Measurements from ENCODE around the gene RASA2.

The RASA2 gene

GRCh38 chr3:141546081-141546480, 59.3 kb downstream of the RASA2 start:
- H3K79me2 ChIP-seq (ENCODE audit: insufficient read depth, low read depth) = no peaks in the 10 kb centered on the region
- H3K4me1 ChIP-seq (ENCODE audit: low read depth, poor library complexity, severe bottlenecking) = no peaks in the 10 kb centered on the region
- no peaks in the 10 kb centered on the region for H3K36me3 ChIP-seq (ENCODE audit: insufficient read depth)
- H3K4me2 ChIP-seq = no peak overlapping the region
- no peak overlapping the region for H3K9ac ChIP-seq
- H2AFZ ChIP-seq (ENCODE audit: low read depth) = no peak overlapping the region
- no peak overlapping the region for H3K4me3 ChIP-seq (IDR thresholded peaks at IDR 0.05; ENCODE audit: insufficient read depth, low read depth, low read length)
- H3K27ac ChIP-seq = no peak overlapping the region
- no peaks in the 10 kb centered on the region for H3K27me3 ChIP-seq (ENCODE audit: insufficient read depth, low read depth)
- TF ChIP-seq CTCF (conservative IDR thresholded peaks at IDR 0.05; ENCODE audit: low read depth, low read length) = no peak
- H4K20me1 ChIP-seq (ENCODE audit: insufficient read depth) = no peaks in the 10 kb centered on the region

- no peak overlapping the region for H3K4me3 ChIP-seq (IDR thresholded peaks at IDR 0.05; ENCODE audit: insufficient read depth, low read depth, low read length)
- no peaks in the 10 kb centered on the region for H3K36me3 ChIP-seq (ENCODE audit: insufficient read depth)
- H3K9ac ChIP-seq = no peak overlapping the region
- no peaks in the 10 kb centered on the region for H3K79me2 ChIP-seq (ENCODE audit: insufficient read depth, low read depth)
- no peaks in the 10 kb centered on the region for H4K20me1 ChIP-seq (ENCODE audit: insufficient read depth)
- no peak for TF ChIP-seq CTCF (conservative IDR thresholded peaks at IDR 0.05; ENCODE audit: low read depth, low read length)
- no peaks in the 10 kb centered on the region for H3K27me3 ChIP-seq (ENCODE audit: insufficient read depth, low read depth)
- H3K4me1 ChIP-seq (ENCODE audit: low read depth, poor library complexity, severe bottlenecking) = no peaks in the 10 kb centered on the region
- no peak overlapping the region for H2AFZ ChIP-seq (ENCODE audit: low read depth)
- H3K4me2 ChIP-seq = no peak overlapping the region
- no peak overlapping the region for H3K27ac ChIP-seq
Observed at GRCh38 chr3:141546586-141546985, 59.8 kb downstream of the RASA2 start.

- Histone ChIP-seq H2AFZ (ENCODE audit: low read depth) (no peak overlapping the region), H3K9ac (no peak overlapping the region), H3K79me2 (ENCODE audit: insufficient read depth, low read depth) (no peaks in the 10 kb centered on the region), H3K4me1 (ENCODE audit: low read depth, poor library complexity, severe bottlenecking) (no peaks in the 10 kb centered on the region), H3K27me3 (ENCODE audit: insufficient read depth, low read depth) (no peaks in the 10 kb centered on the region), H4K20me1 (ENCODE audit: insufficient read depth) (no peaks in the 10 kb centered on the region), H3K36me3 (ENCODE audit: insufficient read depth) (no peaks in the 10 kb centered on the region), H3K27ac (no peak overlapping the region), H3K4me3 (IDR thresholded peaks at IDR 0.05; ENCODE audit: insufficient read depth, low read depth, low read length) (no peak overlapping the region), H3K4me2 (no peak overlapping the region)
- TF ChIP-seq CTCF (conservative IDR thresholded peaks at IDR 0.05; ENCODE audit: low read depth, low read length) = no peak
Observed at GRCh38 chr3:141547791-141548190, 61.0 kb downstream of the RASA2 start.

GRCh38 chr3:141550926-141551665, 64.3 kb downstream of the RASA2 start:
- Histone ChIP-seq H3K27me3 (ENCODE audit: insufficient read depth, low read depth) (no peaks in the 10 kb centered on the region), H3K4me2 (no peak overlapping the region), H3K9ac (no peak overlapping the region), H4K20me1 (ENCODE audit: insufficient read depth) (no peaks in the 10 kb centered on the region), H3K36me3 (ENCODE audit: insufficient read depth) (no peaks in the 10 kb centered on the region), H3K4me3 (IDR thresholded peaks at IDR 0.05; ENCODE audit: insufficient read depth, low read depth, low read length) (no peak overlapping the region), H2AFZ (ENCODE audit: low read depth) (no peak overlapping the region), H3K27ac (no peak overlapping the region), H3K79me2 (ENCODE audit: insufficient read depth, low read depth) (no peaks in the 10 kb centered on the region), H3K4me1 (ENCODE audit: low read depth, poor library complexity, severe bottlenecking) (no peaks in the 10 kb centered on the region)
- TF ChIP-seq CTCF (conservative IDR thresholded peaks at IDR 0.05; ENCODE audit: low read depth, low read length) = no peak
